SK-N-MC (cell line): ENCODE data around the gene OR5B2.

Source experiments
- DNase-seq: peaks from one replicate; pipeline ENCODE4 v3.0.0-alpha.2; 2011; ENCODE audit warnings: low read depth, low spot score
- H3K27ac ChIP-seq: fragments of 200-600 bp; sonication (generic); 2 replicates; pipeline ENCODE4 v1.5.1; 2016; ENCODE audit warnings: mixed run types
- H3K36me3 ChIP-seq: fragments of 200-600 bp; sonication (generic); 2 replicates; pipeline ENCODE4 v1.6.1; 2017; ENCODE audit warnings: antibody characterized with exemption, low read length, mixed read lengths; ENCODE audit not compliant: insufficient read depth
- H3K4me3 ChIP-seq: fragments of 200-600 bp; sonication (generic); 2 replicates; pipeline ENCODE4 v1.5.1; 2016
- H3K9ac ChIP-seq: fragments of 200-600 bp; sonication (generic); 2 replicates; pipeline ENCODE4 v1.8.0; 2017; ENCODE audit warnings: mixed run types, mixed read lengths; ENCODE audit not compliant: insufficient read length
- H3K9me3 ChIP-seq: fragments of 200-600 bp; sonication (generic); 2 replicates; pipeline ENCODE4 v1.6.1; 2017; ENCODE audit warnings: low read depth, mild to moderate bottlenecking, antibody characterized with exemption, low read length, moderate library complexity, mixed read lengths
- EZH2 ChIP-seq: fragments of 200-600 bp; sonication (generic); IDR thresholded peaks from one replicate; pipeline ENCODE4 v1.6.1; 2017; ENCODE audit warnings: antibody characterized with exemption
- FOXP2 ChIP-seq: optimal IDR thresholded peaks from 2 replicates; pipeline ENCODE3; 2011; ENCODE audit warnings: mild to moderate bottlenecking, moderate library complexity; ENCODE audit not compliant: insufficient read depth; ENCODE audit errors: extremely low read length, control extremely low read depth
- POLR2AphosphoS5 ChIP-seq: IDR thresholded peaks from 2 replicates; pipeline ENCODE4 v1.6.1; 2012; ENCODE audit warnings: mild to moderate bottlenecking, low read depth, low read length, borderline replicate concordance

Gene OR5B2

DNA sequence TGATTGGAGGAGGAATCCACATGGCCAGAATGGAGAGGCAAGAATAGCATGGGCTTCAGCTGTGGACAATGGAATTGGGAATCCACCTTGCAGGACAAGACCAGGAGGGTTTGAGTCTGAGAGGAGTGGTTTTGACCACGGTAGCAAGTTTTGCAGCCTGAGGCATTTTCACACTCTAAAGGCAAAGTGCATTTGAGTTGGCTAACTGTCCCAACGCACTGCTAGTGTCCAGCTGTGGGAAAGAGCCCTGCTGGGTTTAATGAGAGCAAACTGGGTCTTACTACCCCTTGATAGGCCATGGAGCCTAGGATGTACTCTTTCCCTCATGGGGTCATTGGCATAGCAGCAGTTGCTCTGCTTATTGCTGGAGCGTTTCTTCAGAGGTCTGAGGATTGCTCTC lies at the start of gene OR5B2:
TSS of gene OR5B2 (minus strand) at position 101 of the 400 bp plus-strand sequence. CDS start 4,860 bp downstream, outside the sequence.
- Histone ChIP-seq H3K27ac (no peak within 1 kb of the TSS), H3K9ac (no peak within 1 kb of the TSS), H3K4me3 (no peak within 1 kb of the TSS), H3K9me3 (no peaks in the 10 kb centered on the region), H3K36me3 (no peaks in the 10 kb centered on the region)
- no peak for DNase-seq
- TF ChIP-seq POLR2AphosphoS5 (no peak), EZH2 (no peak), FOXP2 (no peak)

DNA sequence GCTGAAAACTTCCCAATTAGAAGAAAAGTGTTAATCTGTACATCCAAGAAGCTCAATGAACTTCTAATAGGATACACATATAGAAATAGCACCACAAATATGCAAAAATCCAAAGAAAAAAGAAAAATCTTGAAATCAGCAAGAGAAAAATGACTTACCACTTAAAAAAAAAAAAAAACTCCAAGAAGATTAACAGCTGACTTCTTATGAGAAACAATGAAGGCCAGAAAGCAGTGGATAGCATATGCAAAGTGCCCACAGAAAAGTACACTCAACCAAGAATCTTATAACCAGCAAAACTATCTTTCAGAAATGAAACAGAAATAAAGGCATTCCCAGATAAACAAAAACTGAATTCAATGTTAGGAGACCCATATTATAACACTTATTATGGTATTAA lies 44.0 kb upstream of the OR5B2 start:
- no peak overlapping the region for H3K27ac ChIP-seq
- TF ChIP-seq POLR2AphosphoS5, result no peak
- TF ChIP-seq EZH2, result no peak
- TF ChIP-seq FOXP2, result no peak
- H3K4me3 ChIP-seq, result no peak overlapping the region
- H3K9me3 ChIP-seq, result 0 out of 2 replicates have a peak, but pooled peaks cover 4% of the 10 kb centered on the region
- H3K36me3 ChIP-seq, result no peaks in the 10 kb centered on the region
- H3K9ac ChIP-seq, result no peak overlapping the region
- DNase-seq, result no peak

DNA sequence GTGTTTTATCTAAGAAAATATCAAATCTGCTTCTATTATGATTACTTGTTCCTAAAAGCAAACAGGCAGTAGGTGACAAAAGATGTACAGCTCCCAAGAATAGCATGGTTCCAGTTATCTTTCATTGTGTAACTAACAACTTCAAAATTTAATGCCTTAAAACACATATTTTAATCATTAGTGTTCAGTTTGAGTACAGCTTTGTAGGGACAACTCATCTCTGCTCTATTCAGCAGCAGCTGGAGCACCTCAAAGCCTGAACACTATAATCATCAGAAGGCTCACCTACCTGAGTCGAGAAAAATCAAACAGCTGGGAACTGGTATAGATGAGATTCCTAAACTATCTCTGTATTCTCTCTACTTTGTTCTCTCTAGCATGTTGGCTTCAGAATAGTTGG lies 38.4 kb upstream of the OR5B2 start:
- TF ChIP-seq FOXP2, result no peak
- no peak for TF ChIP-seq EZH2
- no peak for TF ChIP-seq POLR2AphosphoS5
- Histone ChIP-seq H3K36me3 (no peaks in the 10 kb centered on the region), H3K27ac (no peak overlapping the region), H3K9me3 (no peaks in the 10 kb centered on the region), H3K4me3 (no peak overlapping the region), H3K9ac (no peak overlapping the region)
- no peak for DNase-seq

DNA sequence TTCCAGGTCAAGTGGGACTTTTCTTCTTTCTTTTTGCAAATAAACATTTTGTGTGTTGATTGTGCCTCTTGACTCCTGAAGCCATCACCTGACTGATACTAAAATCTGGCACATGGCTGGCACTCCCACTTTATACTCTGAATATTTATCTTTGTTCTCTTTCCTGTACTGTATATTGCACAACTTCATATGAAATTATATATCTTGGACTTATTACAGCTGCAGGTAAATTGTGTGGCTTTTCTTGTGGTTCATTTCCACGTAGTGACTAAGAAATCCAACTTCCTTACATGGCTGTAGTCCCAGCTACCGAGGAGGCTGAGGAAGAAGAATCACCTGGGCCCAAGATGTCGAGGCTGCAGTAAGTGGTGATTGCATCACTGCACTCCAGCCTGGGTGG lies 37.8 kb upstream of the OR5B2 start:
- Histone ChIP-seq H3K9ac (no peak overlapping the region), H3K27ac (no peak overlapping the region), H3K36me3 (no peaks in the 10 kb centered on the region), H3K4me3 (no peak overlapping the region), H3K9me3 (no peaks in the 10 kb centered on the region)
- DNase-seq, result no peak
- TF ChIP-seq POLR2AphosphoS5 (no peak), EZH2 (no peak), FOXP2 (no peak)

DNA sequence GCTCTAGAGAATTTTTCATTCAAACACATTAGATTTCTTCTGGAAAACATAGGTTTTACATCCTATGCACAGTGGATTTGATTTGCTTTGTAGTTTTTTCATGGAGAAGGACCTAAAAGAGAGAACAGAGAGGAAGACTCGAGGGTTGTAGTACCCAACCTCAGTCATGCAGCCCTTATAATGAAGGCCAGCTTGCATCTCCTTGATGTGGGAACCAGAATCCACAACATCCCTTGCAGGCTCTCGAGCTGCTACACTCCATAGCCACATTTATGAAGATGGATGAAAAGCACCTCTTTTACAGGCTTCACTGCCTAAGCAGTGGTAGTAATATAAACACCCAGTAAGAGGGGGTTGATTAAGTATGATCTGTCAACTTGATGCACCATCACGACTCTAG lies 23.7 kb upstream of the OR5B2 start:
- Histone ChIP-seq H3K9me3 (no peaks in the 10 kb centered on the region), H3K36me3 (no peaks in the 10 kb centered on the region), H3K27ac (no peak overlapping the region), H3K4me3 (no peak overlapping the region), H3K9ac (no peak overlapping the region)
- TF ChIP-seq POLR2AphosphoS5, result no peak
- DNase-seq, result no peak

DNA sequence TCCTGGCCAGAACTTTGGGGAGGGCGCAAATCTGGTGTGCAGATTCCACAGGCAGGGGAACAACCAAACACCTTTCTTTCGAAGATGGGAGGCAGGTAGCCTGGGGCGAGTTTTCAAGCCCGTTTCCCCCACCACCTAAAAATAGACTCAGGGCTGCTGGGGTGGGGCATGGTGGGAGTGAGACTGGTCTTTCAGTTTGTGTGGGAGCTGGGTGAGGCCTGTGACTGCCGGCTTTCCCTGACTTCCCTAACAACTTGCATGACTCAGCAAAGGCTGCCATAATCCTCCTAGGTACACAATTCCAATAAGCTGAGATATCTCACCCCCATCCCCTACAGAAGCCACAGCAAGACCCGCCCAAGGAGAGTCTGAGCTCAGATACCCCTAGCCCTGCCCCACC lies 18.4 kb upstream of the OR5B2 start:
- H3K9ac ChIP-seq, result no peak overlapping the region
- H3K36me3 ChIP-seq, result no peaks in the 10 kb centered on the region
- TF ChIP-seq FOXP2 (no peak), POLR2AphosphoS5 (no peak), EZH2 (no peak)
- no peaks in the 10 kb centered on the region for H3K9me3 ChIP-seq
- no peak overlapping the region for H3K4me3 ChIP-seq
- no peak for DNase-seq
- H3K27ac ChIP-seq, result no peak overlapping the region

DNA sequence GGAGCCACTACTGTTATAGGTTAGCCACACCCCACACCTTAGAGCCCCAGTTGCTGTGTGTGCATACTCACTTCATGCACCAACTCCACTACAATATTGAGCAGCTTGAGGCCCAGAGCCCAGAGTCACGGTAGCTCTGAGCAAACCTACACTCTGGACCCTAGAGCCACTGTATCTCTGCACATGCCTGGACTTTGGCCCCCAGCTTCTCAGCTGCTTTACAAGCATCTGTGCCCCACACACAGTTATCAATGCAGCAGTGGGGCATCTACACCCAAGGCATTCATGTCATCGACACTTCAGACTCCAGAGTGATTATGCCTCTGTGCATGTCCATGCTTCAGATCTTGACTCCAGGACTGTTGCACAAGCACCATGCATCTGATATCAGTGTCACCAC lies 16.4 kb upstream of the OR5B2 start:
- Histone ChIP-seq H3K27ac (no peak overlapping the region), H3K4me3 (no peak overlapping the region)
- TF ChIP-seq FOXP2 (no peak), POLR2AphosphoS5 (no peak), EZH2 (no peak)

DNA sequence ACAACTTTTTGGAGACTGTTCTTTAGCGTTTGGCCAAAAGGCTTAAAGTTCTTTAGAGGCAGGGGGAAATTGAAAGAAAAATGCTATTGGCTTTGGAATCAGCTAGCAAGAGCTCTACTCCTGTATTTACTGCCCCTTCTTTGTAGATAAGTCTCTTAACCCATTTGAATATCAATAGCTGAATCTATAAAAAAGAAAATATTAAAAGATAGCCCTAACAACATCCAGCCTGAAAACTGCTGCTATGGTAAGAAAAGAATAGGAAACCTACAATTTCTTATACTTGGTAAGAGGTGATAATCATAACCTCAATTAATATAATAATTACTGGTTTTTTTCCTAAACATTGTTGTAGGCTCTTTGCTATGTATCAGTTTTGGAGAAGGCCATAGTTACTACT lies 14.2 kb upstream of the OR5B2 start, which contains the start of gene OR5B12:
TSS of gene OR5B12 (minus strand) at position 101 of the 400 bp plus-strand sequence. CDS start 2,085 bp downstream, outside the sequence.
- H3K9ac ChIP-seq, result no peak within 1 kb of the TSS
- no peak within 1 kb of the TSS for H3K4me3 ChIP-seq
- H3K36me3 ChIP-seq, result no peaks in the 10 kb centered on the region
- H3K27ac ChIP-seq, result no peak within 1 kb of the TSS
- no peak for TF ChIP-seq FOXP2
- no peak for TF ChIP-seq EZH2
- no peak for TF ChIP-seq POLR2AphosphoS5
- no peak for DNase-seq
- H3K9me3 ChIP-seq, result no peaks in the 10 kb centered on the region

More for the DNA sequence above, 16.4 kb upstream of the OR5B2 start:
- no peaks in the 10 kb centered on the region for H3K36me3 ChIP-seq
- H3K9ac ChIP-seq, result no peak overlapping the region
- H3K9me3 ChIP-seq, result no peaks in the 10 kb centered on the region
- DNase-seq, result no peak

DNA sequence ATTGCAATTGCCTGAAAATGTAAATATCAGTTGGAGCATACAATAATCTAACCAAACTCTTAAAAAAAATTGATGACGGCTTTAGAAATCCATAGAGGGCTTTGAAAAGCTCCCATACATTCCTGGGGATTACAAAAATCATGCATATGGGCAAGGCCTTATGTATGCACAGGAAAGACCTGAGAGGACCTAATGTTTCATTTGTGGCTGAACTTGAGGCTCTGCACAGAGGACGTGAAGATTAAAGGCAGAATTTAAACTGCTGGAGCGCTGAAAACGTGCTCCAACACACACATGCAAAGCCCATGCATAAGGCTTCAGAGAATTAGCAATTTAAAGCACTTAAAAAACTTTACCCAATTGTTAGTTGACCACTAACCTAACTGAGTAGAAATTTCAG lies 10.6 kb upstream of the OR5B2 start:
- Histone ChIP-seq H3K9ac (no peak overlapping the region), H3K4me3 (no peak overlapping the region), H3K36me3 (no peaks in the 10 kb centered on the region), H3K9me3 (no peaks in the 10 kb centered on the region), H3K27ac (no peak overlapping the region)
- TF ChIP-seq POLR2AphosphoS5 (no peak), FOXP2 (no peak), EZH2 (no peak)
- no peak for DNase-seq
